Measurements from ENCODE around the gene FREY1.

The FREY1 gene

DNA sequence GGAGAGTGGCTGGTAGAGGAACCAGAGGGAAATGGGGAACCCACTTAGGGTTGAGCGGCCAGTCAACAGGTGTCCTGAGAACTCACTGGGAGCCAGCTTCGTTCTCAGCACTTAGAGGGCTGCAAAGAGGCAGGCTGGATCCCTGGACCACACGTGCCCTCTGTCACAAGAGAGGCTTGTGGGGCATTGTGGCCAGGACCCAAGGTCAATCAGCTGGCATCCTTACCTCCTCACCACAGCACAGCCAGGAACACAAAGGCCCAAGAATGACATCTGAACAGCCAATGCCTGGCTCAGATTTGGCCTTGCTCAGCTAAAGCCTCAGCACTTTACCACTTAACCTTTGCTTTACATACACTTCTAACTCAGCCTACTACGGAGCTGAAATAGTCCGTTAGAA, 14.2 kb downstream of the FREY1 start:
- DNase-seq: no peak

DNA sequence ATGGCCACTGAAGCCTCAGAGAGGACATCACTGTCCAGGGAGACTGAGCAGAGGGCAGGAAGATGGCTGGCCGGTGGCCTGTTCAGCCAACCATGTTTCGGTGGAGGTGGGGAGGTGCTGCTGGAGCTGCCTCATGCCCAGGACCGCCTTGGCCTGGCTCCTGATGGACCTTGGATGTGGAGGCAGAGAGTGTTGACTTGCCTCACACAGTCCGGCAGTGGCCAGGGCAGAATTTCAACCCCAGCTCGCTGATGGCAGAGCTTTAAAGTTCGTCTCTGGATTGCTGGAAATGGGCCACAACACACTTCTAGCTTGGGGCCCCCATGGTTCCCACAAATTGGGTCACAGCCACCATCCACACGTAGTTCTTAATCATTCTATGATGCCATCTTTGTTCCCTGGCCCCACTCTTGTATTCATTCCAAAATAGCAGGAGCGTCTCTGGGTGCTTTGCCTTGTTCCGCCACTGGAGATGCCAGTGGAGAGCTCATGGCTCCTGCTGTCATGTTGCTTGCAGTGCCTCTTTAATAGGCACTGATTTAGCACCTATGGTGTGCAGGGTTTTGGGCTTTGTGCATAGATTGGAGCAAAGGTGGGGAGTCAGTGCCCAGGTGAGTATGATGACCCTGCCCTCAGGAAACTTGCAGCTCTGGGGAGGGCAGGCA, 16.1 kb downstream of the FREY1 start:
- DNase-seq: no peak

DNA sequence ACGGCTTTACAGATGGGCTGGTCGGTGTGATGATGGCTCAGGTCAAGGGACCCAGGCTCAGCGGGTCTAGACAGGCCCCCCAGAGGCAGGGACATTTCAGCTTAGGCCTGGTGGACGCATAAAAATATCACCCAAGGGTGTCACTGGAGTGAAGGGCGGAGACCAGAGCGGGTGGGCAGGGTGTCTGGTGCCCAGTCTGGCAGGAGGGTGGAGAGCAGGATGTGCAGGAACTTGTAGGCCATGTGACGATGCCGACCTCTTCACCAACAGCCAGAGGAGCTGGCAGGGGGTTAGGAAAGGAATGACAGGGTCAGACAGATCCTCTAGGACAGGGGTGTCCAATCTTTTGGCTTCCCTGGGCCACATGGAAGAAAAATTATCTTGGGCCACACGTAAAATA, 17.1 kb downstream of the FREY1 start:
- DNase-seq: no peak

DNA sequence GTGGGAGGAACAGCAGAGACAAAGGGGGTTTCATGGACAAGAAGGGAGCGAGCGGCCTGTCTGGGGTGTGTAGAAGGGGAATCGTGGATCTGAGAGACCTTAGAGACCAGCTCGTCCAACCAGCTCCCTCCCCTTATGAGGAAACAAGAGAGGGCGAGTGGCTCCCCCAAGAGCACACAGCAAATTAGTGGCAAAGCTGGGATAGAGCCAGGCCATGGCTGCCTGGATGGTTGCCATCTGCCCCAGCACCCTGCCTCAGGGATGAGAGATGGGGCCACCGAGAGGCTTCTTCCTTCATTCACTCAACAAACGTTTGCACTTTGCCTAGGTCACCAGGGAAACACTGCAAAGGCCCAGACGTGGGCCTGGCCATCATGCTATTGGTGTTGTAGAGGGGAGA, 17.5 kb downstream of the FREY1 start:
- DNase-seq: no peak

DNA sequence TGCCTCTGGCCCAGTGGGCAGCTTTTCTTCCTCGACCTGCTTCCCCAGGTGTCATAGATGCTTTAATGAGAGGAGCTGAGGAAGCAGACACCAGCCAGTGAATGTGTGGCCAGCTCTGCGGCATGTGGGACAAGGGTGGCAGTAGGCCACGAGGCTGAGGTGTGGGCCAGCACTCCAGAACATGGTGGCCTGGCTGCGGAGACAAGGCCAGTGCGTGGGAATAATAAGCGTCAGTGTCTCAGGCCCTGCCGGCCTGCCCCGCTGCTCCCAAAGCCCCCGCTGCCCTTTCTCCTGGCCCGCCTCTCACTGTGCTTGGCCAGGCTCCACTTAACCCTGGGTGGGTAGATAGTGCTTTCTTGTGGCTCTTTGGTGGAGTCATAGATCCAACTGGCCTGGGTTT, 19.5 kb downstream of the FREY1 start:
- no peak for DNase-seq

DNA sequence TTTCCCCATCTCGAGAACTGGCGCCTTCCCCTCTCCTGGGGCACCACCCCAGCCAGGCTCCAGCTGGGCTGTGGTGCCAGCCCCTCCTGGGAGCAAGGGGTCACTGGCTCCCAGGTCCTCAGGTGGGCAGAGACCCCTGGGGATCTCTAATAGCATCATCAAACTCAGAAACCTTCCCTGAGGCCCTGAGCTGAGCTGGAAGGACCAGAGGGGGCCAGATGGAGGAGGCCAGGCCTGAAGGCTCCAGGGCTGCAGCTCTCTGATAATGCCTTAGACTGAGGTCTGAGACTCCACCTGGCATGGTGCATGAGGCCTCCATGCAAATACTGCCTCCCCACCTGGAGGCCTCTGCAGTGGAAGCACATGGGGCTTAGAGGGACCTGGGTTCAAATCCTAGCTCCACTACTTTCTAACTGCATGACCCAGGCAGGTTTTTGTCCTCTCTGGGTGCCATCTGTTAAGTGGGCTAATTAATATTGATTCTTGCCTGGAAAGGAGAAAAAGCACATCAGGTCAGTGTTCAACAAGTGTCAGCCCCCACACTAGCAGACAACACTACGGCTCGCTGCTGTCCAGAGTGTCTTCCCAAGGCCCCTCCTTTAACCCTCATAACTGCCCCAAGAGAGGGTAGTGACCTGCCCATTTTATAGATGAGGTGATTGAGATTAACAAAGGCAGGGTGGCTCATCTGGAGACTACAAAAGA, 20.1 kb downstream of the FREY1 start:
- no peak for DNase-seq

DNA sequence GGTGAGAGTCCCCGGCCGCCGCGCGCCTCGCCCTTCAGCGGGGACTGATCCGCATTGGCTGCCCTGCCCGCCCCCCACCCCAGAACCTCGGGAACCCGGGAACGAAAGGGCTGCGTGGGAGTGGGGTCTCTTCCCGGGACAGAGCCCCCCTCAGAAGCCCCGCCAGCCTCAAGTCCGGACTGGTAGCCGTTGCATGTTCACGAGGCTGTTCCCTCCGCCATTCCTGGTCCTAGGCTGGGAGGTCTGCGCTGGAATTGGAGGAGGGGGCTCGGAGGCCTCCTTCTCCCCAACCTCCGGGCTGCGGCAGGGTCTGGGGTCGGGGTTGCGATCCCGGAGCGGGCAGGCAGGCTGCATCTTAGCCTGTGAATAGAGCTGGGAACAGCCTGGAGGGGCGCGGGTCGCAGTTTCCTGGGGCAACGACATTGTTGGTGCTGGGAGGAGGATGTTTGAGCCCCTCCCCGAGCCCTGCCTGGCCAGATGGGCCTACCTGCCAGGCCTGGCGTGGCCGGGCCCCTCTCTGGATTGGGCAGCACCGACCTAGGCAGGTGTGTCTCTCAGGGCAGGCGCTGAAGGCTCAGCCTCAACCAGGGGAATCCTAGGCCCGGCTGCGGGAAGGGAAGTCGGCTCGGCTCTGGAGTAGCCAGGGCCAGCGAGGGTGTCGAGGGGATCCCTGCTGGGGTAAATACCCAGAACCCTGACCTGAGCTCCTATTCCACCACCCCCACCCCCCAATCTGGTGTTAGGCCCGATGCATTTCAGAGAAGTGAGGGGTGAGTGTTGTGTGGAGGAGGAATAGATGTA, 20.9 kb downstream of the FREY1 start:
- no peak for DNase-seq

GRCh38 chr11:45885274-45885920, 21.7 kb downstream of the FREY1 start, which contains the start of gene MAPK8IP1:
Gene MAPK8IP1 (plus strand): TSS chr11:45885651. CDS start chr11:45885821, 170 bp downstream.
- peak; percentile 49 for DNase-seq

DNA sequence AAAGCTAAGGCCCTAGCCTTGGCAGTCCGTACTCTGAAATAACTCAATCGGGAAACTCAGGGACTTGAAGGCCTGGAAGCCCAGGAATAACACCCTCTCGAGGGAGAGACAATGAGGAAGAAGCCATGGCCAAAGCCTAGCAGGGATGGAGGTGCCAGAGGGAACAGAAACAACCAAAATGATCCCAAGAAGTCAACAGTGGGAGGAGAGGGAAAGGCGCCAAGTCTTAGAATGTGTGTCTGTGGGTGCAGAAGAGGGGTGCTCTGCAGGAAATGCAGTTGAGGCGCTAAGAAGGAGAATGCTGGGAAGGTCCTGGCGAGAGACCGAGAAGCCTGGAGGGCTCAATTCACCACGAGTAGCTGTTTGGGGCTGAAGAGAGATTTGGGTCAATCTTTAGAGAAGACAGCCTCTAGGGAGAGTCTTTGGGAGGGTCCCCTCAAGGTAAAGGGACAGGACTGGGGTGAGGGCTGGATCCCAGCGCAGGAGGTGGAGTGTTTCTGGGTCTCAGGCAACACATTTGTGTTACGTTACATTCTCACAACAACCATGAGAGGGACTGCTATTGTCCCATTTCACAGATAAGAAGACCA, 22.4 kb downstream of the FREY1 start:
- no peak for DNase-seq

DNA sequence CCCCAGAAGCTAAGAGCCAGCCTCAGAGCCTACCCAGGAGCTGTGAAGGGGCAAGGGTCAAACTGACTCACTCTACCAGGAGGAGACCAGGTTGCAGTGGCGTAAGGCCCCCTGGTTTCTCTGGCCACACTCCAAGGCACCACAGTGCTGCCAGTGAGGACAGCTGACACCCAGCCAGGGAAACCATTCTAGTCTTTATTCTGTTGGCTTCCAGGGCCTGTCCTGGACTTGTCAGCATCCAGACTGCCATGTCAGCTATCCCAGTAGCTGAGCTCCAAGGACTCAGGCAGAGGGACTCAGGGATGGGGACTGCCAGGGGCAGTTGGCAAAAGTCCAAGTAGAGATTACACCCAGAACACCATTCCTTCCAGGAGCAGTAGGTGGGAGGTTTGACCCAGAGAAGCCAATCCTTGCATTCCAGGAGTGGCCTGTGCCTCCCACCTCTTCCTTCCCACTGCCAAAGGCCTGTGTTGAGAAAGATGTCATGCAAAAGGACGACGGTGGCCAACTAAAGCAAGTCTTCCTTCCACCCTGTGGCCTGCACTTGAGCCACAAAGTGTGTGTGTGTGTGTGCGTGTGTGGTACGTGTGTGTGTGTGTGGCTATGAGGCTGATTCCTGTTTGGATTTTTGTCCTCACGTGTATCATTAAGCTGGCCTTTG, 25.2 kb downstream of the FREY1 start:
- DNase-seq: no peak

DNA sequence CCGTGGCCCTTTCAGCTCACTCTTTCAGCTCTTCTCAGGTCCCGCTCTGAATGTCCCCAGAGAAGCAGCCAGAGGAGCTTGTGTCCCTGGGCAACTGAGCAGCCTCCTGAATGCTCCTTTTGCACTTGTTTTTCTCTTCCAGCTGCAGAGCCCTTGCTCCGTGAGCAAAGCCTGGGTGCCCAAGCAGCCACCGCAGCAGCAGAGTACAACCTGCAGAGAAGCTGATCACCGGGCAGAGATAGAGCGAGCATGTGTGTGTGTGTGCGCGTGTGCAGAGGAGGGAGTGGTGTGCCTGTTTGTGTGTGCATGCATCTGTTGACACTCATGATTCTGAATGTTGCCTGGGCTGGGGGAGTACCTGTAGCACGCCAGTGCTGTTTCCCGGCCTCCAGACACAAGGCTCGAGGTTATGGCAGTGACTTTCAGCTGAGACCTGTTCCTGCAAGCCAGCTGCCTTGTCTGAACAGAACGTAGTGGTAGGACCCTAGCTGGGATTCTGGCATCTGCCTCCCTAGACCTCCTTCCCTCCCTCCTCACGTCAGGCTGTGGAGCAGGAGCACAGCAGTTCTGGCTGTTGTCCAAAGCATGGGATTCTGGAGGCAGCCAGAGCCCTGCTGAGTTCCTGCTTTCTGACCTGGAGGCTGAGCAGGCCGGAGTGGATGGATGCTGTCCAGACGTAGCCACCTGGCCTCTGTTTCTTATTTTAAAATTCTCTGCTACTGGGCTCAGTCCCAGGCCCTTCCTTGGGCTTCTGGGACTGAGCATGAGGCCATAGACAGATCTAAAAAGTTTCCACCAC, 26.1 kb downstream of the FREY1 start:
- DNase-seq: no peak

GRCh38 chr11:45879803-45880686, 27.0 kb downstream of the FREY1 start:
- no peak for DNase-seq

DNA sequence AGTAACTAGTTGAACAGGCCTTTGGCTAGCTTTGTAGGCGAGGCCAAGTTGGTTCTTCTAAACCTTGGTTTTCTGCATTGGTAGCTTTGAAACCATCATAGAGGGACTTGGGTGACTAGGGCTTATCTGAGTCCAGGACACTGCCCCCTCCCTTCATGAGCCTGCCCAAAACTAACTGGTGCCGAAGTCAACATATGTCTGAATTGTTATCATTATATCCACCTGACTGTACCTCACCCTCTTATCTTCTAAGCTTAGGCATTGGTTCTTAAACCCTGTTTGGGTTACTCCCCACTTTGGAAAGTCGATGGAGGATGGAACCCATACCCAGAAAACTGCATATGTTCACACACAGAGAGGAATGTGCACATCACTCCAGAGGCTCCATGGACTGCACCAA, 29.2 kb downstream of the FREY1 start:
- no peak for DNase-seq

DNA sequence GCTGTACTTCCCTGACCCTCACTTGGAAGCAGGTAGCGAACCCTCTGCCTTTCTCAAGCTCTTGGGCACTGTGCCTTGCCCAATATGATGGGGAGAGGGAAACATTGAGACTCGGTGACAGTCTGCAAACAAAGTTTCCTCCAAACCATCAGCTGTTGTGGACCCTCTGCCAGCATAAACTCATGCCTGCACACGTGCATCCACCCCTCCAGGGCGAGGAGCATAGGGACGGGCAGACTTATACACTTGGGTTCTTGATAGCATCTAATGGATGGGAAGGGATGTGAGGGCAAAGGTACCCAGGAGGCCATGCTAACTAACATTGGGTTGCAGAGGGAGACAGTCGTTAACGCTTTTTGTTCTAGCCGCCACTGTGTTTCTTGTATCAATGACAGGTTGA, 29.9 kb downstream of the FREY1 start:
- no peak for DNase-seq

DNA sequence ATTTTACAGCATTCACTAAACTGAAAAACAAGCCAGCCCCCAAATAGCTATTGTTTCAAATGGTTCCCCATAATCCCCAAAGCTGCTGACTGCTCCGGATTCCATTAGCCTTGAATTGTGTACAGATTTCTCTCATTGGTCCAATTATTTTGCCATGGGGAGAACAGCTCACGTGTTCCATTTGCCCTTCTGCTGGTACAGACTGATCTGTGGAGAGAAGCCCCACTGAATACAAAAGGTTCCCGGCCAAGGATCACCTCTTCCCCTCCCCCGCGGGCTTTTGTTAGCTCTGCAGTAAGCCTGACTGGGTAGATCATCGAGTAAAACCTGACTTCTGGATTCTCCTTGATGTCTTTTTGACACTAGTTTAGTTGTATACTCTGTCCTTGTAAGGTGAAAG, 30.7 kb downstream of the FREY1 start:
- no peak for DNase-seq

DNA sequence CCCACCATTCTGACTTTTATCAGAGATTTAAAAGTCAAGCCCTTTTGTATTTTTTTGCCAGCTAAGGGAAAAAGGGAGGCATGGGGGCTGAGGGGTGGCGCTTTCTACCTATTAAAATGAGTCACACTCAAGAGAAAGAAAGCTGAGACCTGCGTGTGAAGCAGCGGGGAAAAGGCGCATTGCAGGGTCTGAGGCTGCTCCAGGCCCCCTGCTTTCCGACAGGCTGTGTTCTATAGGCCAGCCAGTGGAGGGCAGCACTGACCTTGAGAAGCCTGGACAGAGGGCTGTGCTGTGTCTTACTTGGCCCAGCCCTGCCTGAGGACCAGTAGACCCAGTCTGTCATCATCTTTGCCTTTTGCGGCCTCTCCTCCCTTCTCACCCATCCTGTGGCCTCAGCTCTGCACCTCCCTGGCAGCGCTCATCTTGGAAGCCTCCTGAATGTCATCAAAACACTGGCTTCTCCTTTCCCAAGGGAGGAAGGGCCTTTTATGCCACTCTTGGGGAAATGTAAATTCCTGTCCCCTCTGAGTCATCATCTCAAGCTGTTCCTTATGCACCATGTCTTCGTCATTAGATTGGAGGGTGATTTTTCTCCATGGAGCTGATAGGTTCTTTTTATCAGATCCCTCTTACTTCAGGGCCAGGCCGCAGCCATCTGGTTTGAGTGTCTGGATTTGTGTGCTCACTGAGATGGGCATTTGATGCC, 34.3 kb downstream of the FREY1 start:
- DNase-seq: peak; percentile 8

DNA sequence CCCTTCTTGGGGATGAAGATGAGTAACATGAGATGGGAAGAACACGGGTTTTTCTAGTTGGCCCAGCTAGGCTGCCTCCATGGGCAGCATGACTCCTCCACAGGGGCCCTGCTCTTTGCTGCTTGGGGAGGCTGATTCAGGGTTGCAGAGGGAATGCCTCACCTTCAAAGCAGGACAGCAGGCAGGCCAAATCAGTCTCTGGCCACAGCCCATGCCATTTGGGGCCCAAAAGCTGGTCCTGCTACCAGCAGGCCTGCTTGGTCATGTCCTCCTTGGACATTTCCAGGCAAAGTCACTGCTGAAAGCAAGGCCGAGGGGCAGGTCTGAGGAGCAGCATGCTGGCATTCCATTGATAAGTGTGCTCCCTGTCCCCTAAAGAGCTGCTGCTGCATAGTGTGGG, 35.4 kb downstream of the FREY1 start:
- no peak for DNase-seq

GRCh38 chr11:45870706-45871105, 36.4 kb downstream of the FREY1 start:
- no peak for DNase-seq

DNA sequence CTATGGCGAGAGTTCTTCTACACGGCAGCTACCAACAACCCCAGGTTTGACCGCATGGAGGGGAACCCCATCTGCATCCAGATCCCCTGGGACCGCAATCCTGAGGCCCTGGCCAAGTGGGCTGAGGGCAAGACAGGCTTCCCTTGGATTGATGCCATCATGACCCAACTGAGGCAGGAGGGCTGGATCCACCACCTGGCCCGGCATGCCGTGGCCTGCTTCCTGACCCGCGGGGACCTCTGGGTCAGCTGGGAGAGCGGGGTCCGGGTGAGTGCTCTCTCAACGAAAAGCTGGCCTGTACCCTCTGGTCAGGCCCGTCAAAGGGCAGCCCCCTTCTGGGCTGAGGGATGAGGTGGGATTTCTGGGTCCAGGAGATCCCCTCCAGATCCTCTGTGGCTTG, 37.5 kb downstream of the FREY1 start:
- DNase-seq: no peak

GRCh38 chr11:45864041-45864440, 43.0 kb downstream of the FREY1 start:
- DNase-seq: no peak

Data from stimulated activated CD4-positive, alpha-beta T cell treated with anti-CD3 and anti-CD28 coated beads, Interleukin-4, amount 100 ng/mL, for 24 hours (primary cell).